ENCODE measurements around the gene CHAT. TPM values are rescaled to one million over a fixed set of nuclear protein-coding genes. Genes with fewer than 3 reads are reported as not detected.

Gene CHAT
- total RNA-seq, 2 experiments from 2014 or later: not detected

- Mint-ChIP-seq H3K4me1 (no peaks in the 10 kb centered on the region), H3K9me3 (ENCODE audit: low read depth) (no peaks in the 10 kb centered on the region), H3K27me3 (peaks cover 24% of the 10 kb centered on the region), H3K27ac (no peak overlapping the region), H3K4me3 (no peak overlapping the region), H3K36me3 (no peaks in the 10 kb centered on the region)
- DNase-seq (peak; percentile 25), ATAC-seq (no peak)
- CTCF ChIA-PET: no interaction called here
These were observed 13.8 kb upstream of the CHAT start for GRCh38 chr10:49600046-49600445.

GRCh38 chr10:49600781-49601400, 12.9 kb upstream of the CHAT start:
- Mint-ChIP-seq H3K36me3 (no peaks in the 10 kb centered on the region), H3K27ac (no peak overlapping the region), H3K4me3 (no peak overlapping the region), H3K9me3 (ENCODE audit: low read depth) (no peaks in the 10 kb centered on the region), H3K4me1 (no peaks in the 10 kb centered on the region), H3K27me3 (peaks cover 22% of the 10 kb centered on the region)
- ATAC-seq (no peak), DNase-seq (peak; percentile 29)
- CTCF ChIA-PET: no interaction called here

- H3K9me3 Mint-ChIP-seq (ENCODE audit: low read depth): no peaks in the 10 kb centered on the region
- CTCF ChIA-PET: no interaction called here
- no peaks in the 10 kb centered on the region for H3K36me3 Mint-ChIP-seq
- H3K4me3 Mint-ChIP-seq: no peak overlapping the region
- DNase-seq (peak; percentile 31), ATAC-seq (no peak)
- H3K27me3 Mint-ChIP-seq: peaks cover 21% of the 10 kb centered on the region
- H3K4me1 Mint-ChIP-seq: peaks cover 2% of the 10 kb centered on the region
- H3K27ac Mint-ChIP-seq: no peak overlapping the region
These were observed 12.0 kb upstream of the CHAT start for GRCh38 chr10:49601857-49602256.

- Mint-ChIP-seq H3K4me3 (no peak overlapping the region), H3K27me3 (peaks cover 27% of the 10 kb centered on the region), H3K27ac (no peak overlapping the region), H3K9me3 (ENCODE audit: low read depth) (no peaks in the 10 kb centered on the region), H3K4me1 (peaks cover 3% of the 10 kb centered on the region), H3K36me3 (no peaks in the 10 kb centered on the region)
- CTCF ChIA-PET: no interaction called here
- peak; percentile 23 for DNase-seq
- ATAC-seq: no peak
These were observed 11.3 kb upstream of the CHAT start for GRCh38 chr10:49602380-49603023.

GRCh38 chr10:49605216-49605938, 8.5 kb upstream of the CHAT start:
- Mint-ChIP-seq H3K4me3 (no peak overlapping the region), H3K4me1 (peaks cover 3% of the 10 kb centered on the region), H3K36me3 (no peaks in the 10 kb centered on the region), H3K27me3 (peaks cover 50% of the 10 kb centered on the region), H3K9me3 (ENCODE audit: low read depth) (no peaks in the 10 kb centered on the region), H3K27ac (no peak overlapping the region)
- DNase-seq: peak; percentile 4
- CTCF ChIA-PET: interaction anchor here (1.2 to 1.6 kb wide), 2 partner anchors 11 to 13 kb away, joined by 3 to 5 read pairs; no protein-coding TSS in a partner anchor
- no peak for ATAC-seq

- Mint-ChIP-seq H3K27me3 (peaks cover 53% of the 10 kb centered on the region), H3K27ac (no peak overlapping the region), H3K4me3 (no peak overlapping the region), H3K4me1 (peaks cover 3% of the 10 kb centered on the region), H3K9me3 (ENCODE audit: low read depth) (no peaks in the 10 kb centered on the region), H3K36me3 (peaks cover under 1% of the 10 kb centered on the region)
- ATAC-seq: no peak
- CTCF ChIA-PET: interaction anchor here (1.2 to 1.3 kb wide), 2 partner anchors 11 to 13 kb away, joined by 4 to 8 read pairs; no protein-coding TSS in a partner anchor
- DNase-seq: peak; percentile 29
These were observed 7.8 kb upstream of the CHAT start for GRCh38 chr10:49605939-49606509.

GRCh38 chr10:49606981-49607535, 6.8 kb upstream of the CHAT start:
- CTCF ChIA-PET: interaction anchor here (1.2 to 1.3 kb wide), 2 partner anchors 12 to 14 kb away, joined by 4 to 8 read pairs; no protein-coding TSS in a partner anchor
- Mint-ChIP-seq H3K9me3 (ENCODE audit: low read depth) (peaks cover 5% of the 10 kb centered on the region), H3K36me3 (peaks cover 7% of the 10 kb centered on the region), H3K4me3 (no peak overlapping the region), H3K27ac (no peak overlapping the region), H3K27me3 (peaks cover 61% of the 10 kb centered on the region), H3K4me1 (peaks cover 3% of the 10 kb centered on the region)
- DNase-seq (peak; percentile 88), ATAC-seq (peak; percentile 81)

- CTCF ChIA-PET: no interaction called here
- Mint-ChIP-seq H3K4me1 (peaks cover 5% of the 10 kb centered on the region), H3K27ac (no peak overlapping the region), H3K36me3 (peaks cover 8% of the 10 kb centered on the region), H3K9me3 (ENCODE audit: low read depth) (peaks cover 5% of the 10 kb centered on the region), H3K4me3 (no peak overlapping the region), H3K27me3 (peaks cover 71% of the 10 kb centered on the region)
- DNase-seq (no peak), ATAC-seq (no peak)
These were observed 5.5 kb upstream of the CHAT start for GRCh38 chr10:49608166-49609005.

- ATAC-seq (no peak), DNase-seq (no peak)
- Mint-ChIP-seq H3K4me1 (peaks cover 5% of the 10 kb centered on the region), H3K36me3 (peaks cover 8% of the 10 kb centered on the region), H3K27ac (no peak overlapping the region), H3K4me3 (no peak overlapping the region), H3K27me3 (peaks cover 72% of the 10 kb centered on the region), H3K9me3 (ENCODE audit: low read depth) (peaks cover 5% of the 10 kb centered on the region)
- CTCF ChIA-PET: no interaction called here
These were observed 4.9 kb upstream of the CHAT start for GRCh38 chr10:49609006-49609282.

- CTCF ChIA-PET: interaction anchor here (1.5 kb wide), 1 partner anchor 17 kb away, joined by 3 read pairs; no protein-coding TSS in a partner anchor
- no peak overlapping the region for H3K27ac Mint-ChIP-seq
- H3K9me3 Mint-ChIP-seq (ENCODE audit: low read depth): peaks cover 5% of the 10 kb centered on the region
- ATAC-seq (no peak), DNase-seq (no peak)
- H3K4me1 Mint-ChIP-seq: peaks cover 5% of the 10 kb centered on the region
- H3K36me3 Mint-ChIP-seq: peaks cover 8% of the 10 kb centered on the region
- peaks cover 72% of the 10 kb centered on the region for H3K27me3 Mint-ChIP-seq
- no peak overlapping the region for H3K4me3 Mint-ChIP-seq
These were observed 4.3 kb upstream of the CHAT start for GRCh38 chr10:49609283-49610113.

- Mint-ChIP-seq H3K4me3 (no peak within 1 kb of the TSS), H3K36me3 (peaks cover 8% of the 10 kb centered on the region), H3K4me1 (peaks cover 5% of the 10 kb centered on the region), H3K27me3 (peaks cover 74% of the 10 kb centered on the region), H3K9me3 (ENCODE audit: low read depth) (peaks cover 5% of the 10 kb centered on the region), H3K27ac (no peak within 1 kb of the TSS)
- DNase-seq: no peak
- CTCF ChIA-PET: interaction anchor here (1.5 kb wide), 1 partner anchor 17 kb away, joined by 3 read pairs; no protein-coding TSS in a partner anchor
- no peak for ATAC-seq
These were observed 3.8 kb upstream of the CHAT start, which contains the start of gene SLC18A3 for GRCh38 chr10:49610114-49610457. TSS of gene SLC18A3 (plus strand) at chr10:49610310. CDS start at chr10:49610741, 431 bp downstream.
